Measurements from ENCODE around the gene HMBS.

Gene HMBS

GRCh38 chr11:119109843-119110242, 25.2 kb downstream of the HMBS start:
- Mint-ChIP-seq H3K9me3 (no peaks in the 10 kb centered on the region), H3K36me3 (ENCODE audit: low read depth) (peaks cover 9% of the 10 kb centered on the region), H3K4me1 (peaks cover 42% of the 10 kb centered on the region), H3K27me3 (ENCODE audit: low read depth, poor library complexity) (peaks cover 19% of the 10 kb centered on the region), H3K4me3 (peak overlapping the region; percentile 80), H3K27ac (no peak overlapping the region)
- TF ChIP-seq CTCF (IDR thresholded peaks at IDR 0.05), result no peak
- no peak for DNase-seq

GRCh38 chr11:119110439-119110838, 25.8 kb downstream of the HMBS start:
- Mint-ChIP-seq H3K27me3 (ENCODE audit: low read depth, poor library complexity) (peaks cover 16% of the 10 kb centered on the region), H3K9me3 (no peaks in the 10 kb centered on the region), H3K4me3 (no peak overlapping the region), H3K36me3 (ENCODE audit: low read depth) (peaks cover 13% of the 10 kb centered on the region), H3K27ac (no peak overlapping the region), H3K4me1 (peaks cover 40% of the 10 kb centered on the region)
- no peak for DNase-seq
- no peak for TF ChIP-seq CTCF (IDR thresholded peaks at IDR 0.05)

- no peak overlapping the region for H3K4me3 Mint-ChIP-seq
- no peak for DNase-seq
- peaks cover 14% of the 10 kb centered on the region for H3K36me3 Mint-ChIP-seq (ENCODE audit: low read depth)
- H3K9me3 Mint-ChIP-seq, result no peaks in the 10 kb centered on the region
- no peak for TF ChIP-seq CTCF (IDR thresholded peaks at IDR 0.05)
- H3K27me3 Mint-ChIP-seq (ENCODE audit: low read depth, poor library complexity), result peaks cover 16% of the 10 kb centered on the region
- H3K4me1 Mint-ChIP-seq, result peaks cover 35% of the 10 kb centered on the region
- H3K27ac Mint-ChIP-seq, result no peak overlapping the region
These were observed 26.8 kb downstream of the HMBS start for GRCh38 chr11:119111361-119111925.

GRCh38 chr11:119112314-119113020, 27.8 kb downstream of the HMBS start:
- Mint-ChIP-seq H3K4me3 (no peak overlapping the region), H3K4me1 (peaks cover 28% of the 10 kb centered on the region), H3K36me3 (ENCODE audit: low read depth) (peaks cover 19% of the 10 kb centered on the region), H3K9me3 (no peaks in the 10 kb centered on the region), H3K27me3 (ENCODE audit: low read depth, poor library complexity) (peaks cover 16% of the 10 kb centered on the region), H3K27ac (no peak overlapping the region)
- DNase-seq, result no peak
- no peak for TF ChIP-seq CTCF (IDR thresholded peaks at IDR 0.05)

- TF ChIP-seq CTCF (IDR thresholded peaks at IDR 0.05), result no peak
- no peak for DNase-seq
- Mint-ChIP-seq H3K4me1 (peaks cover 22% of the 10 kb centered on the region), H3K27ac (no peak overlapping the region), H3K27me3 (ENCODE audit: low read depth, poor library complexity) (peaks cover 10% of the 10 kb centered on the region), H3K9me3 (no peaks in the 10 kb centered on the region), H3K4me3 (no peak overlapping the region), H3K36me3 (ENCODE audit: low read depth) (peaks cover 19% of the 10 kb centered on the region)
These were observed 29.0 kb downstream of the HMBS start for GRCh38 chr11:119113716-119114115.

GRCh38 chr11:119114351-119114750, 29.7 kb downstream of the HMBS start:
- Mint-ChIP-seq H3K27me3 (ENCODE audit: low read depth, poor library complexity) (peaks cover 3% of the 10 kb centered on the region), H3K9me3 (no peaks in the 10 kb centered on the region), H3K4me3 (no peak overlapping the region), H3K4me1 (peaks cover 16% of the 10 kb centered on the region), H3K27ac (no peak overlapping the region), H3K36me3 (ENCODE audit: low read depth) (peaks cover 19% of the 10 kb centered on the region)
- no peak for DNase-seq
- no peak for TF ChIP-seq CTCF (IDR thresholded peaks at IDR 0.05)

All from nephron progenitor cell (in vitro differentiated cells).